Measurements from ENCODE around the gene FNBP1L.

- TF ChIP-seq CTCF (conservative IDR thresholded peaks at IDR 0.05 in 1 of 2, IDR thresholded peaks at IDR 0.05 in 1 of 2; ENCODE audit: extremely low read depth in 1 of 2, insufficient read depth in 1 of 2, low read depth in 1 of 2, low read length in 2 of 2) (no peak), EZH2 (IDR thresholded peaks at IDR 0.05; ENCODE audit: borderline replicate concordance, low read length) (no peak)
Measured at GRCh38 chr1:93585059-93585966, 137.4 kb downstream of the FNBP1L start.
